ENCODE measurements around the gene DCANP1.

GRCh38 chr5:135483254-135483653 lies 36.1 kb upstream of the DCANP1 start:
- TF ChIP-seq CTCF (IDR thresholded peaks at IDR 0.05 in 4 of 5, conservative IDR thresholded peaks at IDR 0.05 in 1 of 5) (no peak), POLR2A (IDR thresholded peaks at IDR 0.05) (no peak)
